Osteoblast (primary cell): ENCODE data around the gene BCL2. TPM values are rescaled to one million over a fixed set of nuclear protein-coding genes. Genes with fewer than 3 reads are reported as not detected.

ENCODE experiments used
- DNase-seq: peaks from one replicate; pipeline ENCODE4 v3.0.0; 2011; ENCODE audit warnings: low spot score, mixed read lengths; ENCODE audit not compliant: insufficient read length; ENCODE audit errors: missing footprints
- H2AFZ ChIP-seq: 2 replicates; pipeline ENCODE4 v1.6.0; 2011; ENCODE audit warnings: mild to moderate bottlenecking, low read length
- H3K27ac ChIP-seq: 2 replicates; pipeline ENCODE4 v1.5.1; 2011; ENCODE audit warnings: mild to moderate bottlenecking, low read depth, low read length, moderate library complexity
- H3K27me3 ChIP-seq: 2 replicates; pipeline ENCODE4 v1.6.0; 2012; ENCODE audit warnings: mild to moderate bottlenecking, control low read depth, inconsistent platforms, low read length, moderate library complexity; ENCODE audit not compliant: insufficient read depth
- H3K36me3 ChIP-seq: 2 replicates; pipeline ENCODE4 v1.5.1; 2011; ENCODE audit warnings: mild to moderate bottlenecking, low read length, control low read depth, moderate library complexity; ENCODE audit not compliant: insufficient read depth
- H3K4me1 ChIP-seq: 2 replicates; pipeline ENCODE4 v1.5.1; 2011; ENCODE audit warnings: mild to moderate bottlenecking, low read length, control low read depth, moderate library complexity; ENCODE audit not compliant: insufficient read depth
- H3K4me2 ChIP-seq: 2 replicates; pipeline ENCODE4 v1.6.0; 2011; ENCODE audit warnings: mild to moderate bottlenecking, low read length; ENCODE audit not compliant: insufficient read depth
- H3K4me3 ChIP-seq: fragments of 200-600 bp; sonication (generic); 3 replicates; pipeline ENCODE4 v1.5.1; 2012; ENCODE audit warnings: mild to moderate bottlenecking, low read length, inconsistent platforms; ENCODE audit not compliant: insufficient read depth
- H3K79me2 ChIP-seq: 2 replicates; pipeline ENCODE4 v1.6.0; 2012; ENCODE audit warnings: mild to moderate bottlenecking, low read length, control low read depth, inconsistent platforms; ENCODE audit not compliant: insufficient read depth
- H3K9me3 ChIP-seq: 2 replicates; pipeline ENCODE4 v1.5.1; 2011; ENCODE audit warnings: low read depth, low read length, control low read depth
- H4K20me1 ChIP-seq: 2 replicates; pipeline ENCODE4 v1.6.0; 2012; ENCODE audit warnings: mild to moderate bottlenecking, low read length, control low read depth; ENCODE audit not compliant: insufficient read depth
- CTCF ChIP-seq: IDR thresholded peaks from 2 replicates; pipeline ENCODE4 v1.5.1; 2011; ENCODE audit warnings: mild to moderate bottlenecking, low read depth, low read length, moderate library complexity; ENCODE audit errors: extremely low read depth
- total RNA-seq: library from RNA; depleted of rRNA; stranded (reverse); fragments of >200 nt; gene quantifications from 2 replicates; pipeline ENCODE4 v1.2.3, GENCODE V29; 2012

Gene BCL2
- total RNA-seq, 1 donor: 11.9 TPM

- Histone ChIP-seq H3K9me3 (no peaks in the 10 kb centered on the region), H3K4me3 (no peak overlapping the region), H3K36me3 (peaks cover 71% of the 10 kb centered on the region), H3K79me2 (peaks cover 2% of the 10 kb centered on the region), H4K20me1 (no peaks in the 10 kb centered on the region), H3K27me3 (no peaks in the 10 kb centered on the region), H3K4me2 (no peak overlapping the region), H2AFZ (no peak overlapping the region), H3K27ac (no peak overlapping the region), H3K4me1 (no peaks in the 10 kb centered on the region)
- no peak for TF ChIP-seq CTCF
- no peak for DNase-seq
Observed at GRCh38 chr18:63356272-63356896, 36.8 kb upstream of the BCL2 start.

GRCh38 chr18:63350230-63350629 lies 30.7 kb upstream of the BCL2 start:
- Histone ChIP-seq H3K79me2 (peaks cover 20% of the 10 kb centered on the region), H3K4me2 (no peak overlapping the region), H3K9me3 (no peaks in the 10 kb centered on the region), H3K27ac (no peak overlapping the region), H3K27me3 (no peaks in the 10 kb centered on the region), H3K4me3 (no peak overlapping the region), H4K20me1 (no peaks in the 10 kb centered on the region), H2AFZ (no peak overlapping the region), H3K36me3 (peaks cover 82% of the 10 kb centered on the region), H3K4me1 (peaks cover 7% of the 10 kb centered on the region)
- no peak for DNase-seq
- no peak for TF ChIP-seq CTCF

GRCh38 chr18:63348508-63349136 lies 29.1 kb upstream of the BCL2 start:
- TF ChIP-seq CTCF: no peak
- no peak overlapping the region for H2AFZ ChIP-seq
- no peak overlapping the region for H3K4me3 ChIP-seq
- no peak overlapping the region for H3K4me2 ChIP-seq
- peaks cover 24% of the 10 kb centered on the region for H3K79me2 ChIP-seq
- no peak for DNase-seq
- no peaks in the 10 kb centered on the region for H3K27me3 ChIP-seq
- H3K36me3 ChIP-seq: peaks cover 82% of the 10 kb centered on the region
- H4K20me1 ChIP-seq: no peaks in the 10 kb centered on the region
- peaks cover 7% of the 10 kb centered on the region for H3K4me1 ChIP-seq
- H3K9me3 ChIP-seq: no peaks in the 10 kb centered on the region
- H3K27ac ChIP-seq: no peak overlapping the region

GRCh38 chr18:63346480-63347183 lies 27.1 kb upstream of the BCL2 start:
- H3K27me3 ChIP-seq: no peaks in the 10 kb centered on the region
- H2AFZ ChIP-seq: peak overlapping the region; percentile 15
- no peak overlapping the region for H3K4me2 ChIP-seq
- H3K4me1 ChIP-seq: peaks cover 7% of the 10 kb centered on the region
- H4K20me1 ChIP-seq: no peaks in the 10 kb centered on the region
- H3K79me2 ChIP-seq: peaks cover 24% of the 10 kb centered on the region
- peak overlapping the region; percentile 45 for H3K27ac ChIP-seq
- H3K4me3 ChIP-seq: no peak overlapping the region
- H3K36me3 ChIP-seq: peaks cover 75% of the 10 kb centered on the region
- no peaks in the 10 kb centered on the region for H3K9me3 ChIP-seq
- no peak for TF ChIP-seq CTCF
- DNase-seq: no peak
